ENCODE data around the gene RARA.

- TF ChIP-seq ZNF274 (IDR thresholded peaks at IDR 0.05; ENCODE audit: low read depth, low read length) (no peak), YY1 (IDR thresholded peaks at IDR 0.05; ENCODE audit: insufficient read depth, insufficient read length) (no peak), SUZ12 (IDR thresholded peaks at IDR 0.05; ENCODE audit: extremely low read depth, insufficient read depth, insufficient read length) (no peak)
Measured at GRCh38 chr17:40309031-40309948, at the start of gene RARA.
